ENCODE data around the gene DSCAML1. TPM values are rescaled to one million over a fixed set of nuclear protein-coding genes. Genes with fewer than 3 reads are reported as not detected.

Gene DSCAML1
- total and polyA plus RNA-seq, 2 of the 8 experiments (the other 6 are each of a cell fraction or from before 2014, with no cell fraction given): 0.19 to 0.24 TPM

GRCh38 chr11:117679461-117679860 is 117.6 kb downstream of the DSCAML1 start:
- H3K79me2 ChIP-seq (ENCODE audit: control insufficient read depth in 1 of 2, insufficient read depth in 2 of 2, low read length in 2 of 2): no peaks in the 10 kb centered on the region
- no peak overlapping the region for H2BK5ac ChIP-seq (ENCODE audit: low read depth, low read length)
- no peaks in the 10 kb centered on the region; a peak in 3 of 7 replicates for H3K27me3 ChIP-seq (replicated peaks in 1 of 4; ENCODE audit: control insufficient read depth in 3 of 4, extremely low read depth in 1 of 4, insufficient read depth in 3 of 4, low read length in 3 of 4)
- H3K4me1 ChIP-seq (replicated peaks in 1 of 4; ENCODE audit: control insufficient read depth in 3 of 4, insufficient read depth in 4 of 4, low read length in 3 of 4): peaks cover 6 to 30% (median 21%) of the 10 kb centered on the region in 4 experiments
- 77% methylated on average over 3 of the region's 3 CpGs; no CpG with 5 or more reads in 1 of the 2 experiments for WGBS, 2 experiments (ENCODE audit: extremely low coverage in 1 of 2, insufficient coverage in 1 of 2, insufficient read length in 1 of 2, insufficient replicate concordance in 2 of 2, low coverage in 1 of 2, low lambda C conversion rate in 2 of 2, missing lambda C conversion rate in 1 of 2)
- H3K18ac ChIP-seq (ENCODE audit: extremely low read depth, low read length): no peak overlapping the region
- H3K14ac ChIP-seq (ENCODE audit: insufficient read length): no peak overlapping the region
- H3K23me2 ChIP-seq (ENCODE audit: low read depth, low read length): no peaks in the 10 kb centered on the region
- no peak overlapping the region for H2AK5ac ChIP-seq (ENCODE audit: low read depth, low read length)
- H3K36me3 ChIP-seq (ENCODE audit: control insufficient read depth in 2 of 4, insufficient read depth in 4 of 4, low read length in 3 of 4): no peaks in the 10 kb centered on the region
- H4K20me1 ChIP-seq (replicated peaks in 1 of 2; ENCODE audit: control insufficient read depth in 1 of 2, insufficient read depth in 2 of 2, low read length in 2 of 2): no peaks in the 10 kb centered on the region
- DNase-seq (ENCODE audit: low read depth in 1 of 2, low spot score in 2 of 2): no peak
- no peak overlapping the region for H4K91ac ChIP-seq (replicated peaks; ENCODE audit: insufficient read length, low read length)
- no peak for FAIRE-seq
- H2AFZ ChIP-seq (ENCODE audit: low read length): no peak overlapping the region
- H2BK12ac ChIP-seq (ENCODE audit: low read depth, low read length): no peak overlapping the region
- H3K23ac ChIP-seq (ENCODE audit: insufficient read length): no peak overlapping the region
- H3K9me3 ChIP-seq (ENCODE audit: insufficient read depth in 2 of 2, low read depth in 1 of 2, low read length in 1 of 2): no peaks in the 10 kb centered on the region
- H4K8ac ChIP-seq (ENCODE audit: extremely low read depth, insufficient read depth, low read length): no peak overlapping the region
- ChIA-PET CTCF (ENCODE audit: partially characterized antibody) (interaction anchor here (0.8 to 2.2 kb wide), 9 partner anchors 11 to 253 kb away, joined by 3 to 7 read pairs (median 4); no protein-coding TSS in a partner anchor), POLR2A (ENCODE audit: partially characterized antibody) (interaction anchor here (1.6 kb wide), 1 partner anchor 10 kb away, joined by 5 read pairs; no protein-coding TSS in a partner anchor)
- H2BK120ac ChIP-seq (replicated peaks; ENCODE audit: low read depth, low read length): no peak overlapping the region
- H3K79me1 ChIP-seq (ENCODE audit: low read depth, low read length): no peaks in the 10 kb centered on the region
- H2BK20ac ChIP-seq (ENCODE audit: low read length): no peak overlapping the region
- no peak overlapping the region for H3K4me2 ChIP-seq (ENCODE audit: insufficient read depth in 1 of 2, low read depth in 2 of 2, low read length in 2 of 2)
- no peak overlapping the region for H3K56ac ChIP-seq (replicated peaks; ENCODE audit: insufficient read length, low read depth, low read length)
- no peak overlapping the region for H2BK15ac ChIP-seq (ENCODE audit: low read length)
- no peak overlapping the region for H3K4ac ChIP-seq (replicated peaks; ENCODE audit: insufficient read length, low read depth, low read length)
- no peak overlapping the region for H3K4me3 ChIP-seq (ENCODE audit: extremely low read depth in 1 of 4, insufficient read depth in 2 of 4, low read depth in 3 of 4, low read length in 4 of 4)
- no peak overlapping the region for H3K9ac ChIP-seq (replicated peaks in 1 of 4; ENCODE audit: extremely low read depth in 1 of 4, low read depth in 3 of 4, low read length in 3 of 4)
- H3K27ac ChIP-seq (ENCODE audit: low read depth, low read length): no peak overlapping the region
- no peak overlapping the region for H4K5ac ChIP-seq (ENCODE audit: insufficient read length, low read depth, low read length)
- TF ChIP-seq EZH2 (IDR thresholded peaks at IDR 0.05; ENCODE audit: low read depth, low read length, severe bottlenecking) (no peak), BRCA1 (IDR thresholded peaks at IDR 0.05; ENCODE audit: low read depth, low read length) (no peak), EP300 (IDR thresholded peaks at IDR 0.05; ENCODE audit: borderline replicate concordance in 1 of 2, low read depth in 2 of 2, low read length in 2 of 2) (no peak), RXRA (IDR thresholded peaks at IDR 0.05; ENCODE audit: insufficient read depth, low read depth, low read length) (no peak), CBX8 (IDR thresholded peaks at IDR 0.05; ENCODE audit: borderline replicate concordance, low read depth, low read length) (no peak), KDM4A (IDR thresholded peaks at IDR 0.05; ENCODE audit: low read depth, low read length, severe bottlenecking) (no peak), RAD21 (IDR thresholded peaks at IDR 0.05 in 1 of 2, conservative IDR thresholded peaks at IDR 0.05 in 1 of 2; ENCODE audit: low read depth in 2 of 2, low read length in 2 of 2) (no peak), CHD2 (IDR thresholded peaks at IDR 0.05; ENCODE audit: low read length) (no peak)

Measured in H1 (cell line).